ENCODE measurements around the gene RTN4IP1. TPM values are rescaled to one million over a fixed set of nuclear protein-coding genes. Genes with fewer than 3 reads are reported as not detected.
"Not testable (repeated sequence)": the region's sequence is repeated elsewhere in the genome, so short reads cannot be mapped to it uniquely, and the experiment has no call there.

The RTN4IP1 gene
- total RNA-seq, 1 donor from 2014 or later, result 11.2 TPM

- Mint-ChIP-seq H3K36me3 (ENCODE audit: low read depth) (peaks cover 46% of the 10 kb centered on the region), H3K27ac (no peak overlapping the region), H3K9me3 (no peaks in the 10 kb centered on the region), H3K4me3 (no peak overlapping the region), H3K4me1 (peaks cover 3% of the 10 kb centered on the region), H3K27me3 (no peaks in the 10 kb centered on the region)
- CTCF ChIA-PET, result no interaction called here
- ATAC-seq (ENCODE audit: low read depth) (no peak), DNase-seq (no peak)
- TF ChIP-seq, protein P1, sequence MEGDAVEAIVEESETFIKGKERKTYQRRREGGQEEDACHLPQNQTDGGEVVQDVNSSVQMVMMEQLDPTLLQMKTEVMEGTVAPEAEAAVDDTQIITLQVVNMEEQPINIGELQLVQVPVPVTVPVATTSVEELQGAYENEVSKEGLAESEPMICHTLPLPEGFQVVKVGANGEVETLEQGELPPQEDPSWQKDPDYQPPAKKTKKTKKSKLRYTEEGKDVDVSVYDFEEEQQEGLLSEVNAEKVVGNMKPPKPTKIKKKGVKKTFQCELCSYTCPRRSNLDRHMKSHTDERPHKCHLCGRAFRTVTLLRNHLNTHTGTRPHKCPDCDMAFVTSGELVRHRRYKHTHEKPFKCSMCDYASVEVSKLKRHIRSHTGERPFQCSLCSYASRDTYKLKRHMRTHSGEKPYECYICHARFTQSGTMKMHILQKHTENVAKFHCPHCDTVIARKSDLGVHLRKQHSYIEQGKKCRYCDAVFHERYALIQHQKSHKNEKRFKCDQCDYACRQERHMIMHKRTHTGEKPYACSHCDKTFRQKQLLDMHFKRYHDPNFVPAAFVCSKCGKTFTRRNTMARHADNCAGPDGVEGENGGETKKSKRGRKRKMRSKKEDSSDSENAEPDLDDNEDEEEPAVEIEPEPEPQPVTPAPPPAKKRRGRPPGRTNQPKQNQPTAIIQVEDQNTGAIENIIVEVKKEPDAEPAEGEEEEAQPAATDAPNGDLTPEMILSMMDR (IDR thresholded peaks at IDR 0.05), result no peak
- POLR2A ChIA-PET, result no interaction called here
- intact Hi-C loops (cut with micrococcal nuclease), result no loop called here
Observed at GRCh38 chr6:106600329-106600728, 29.0 kb downstream of the RTN4IP1 start.

DNA sequence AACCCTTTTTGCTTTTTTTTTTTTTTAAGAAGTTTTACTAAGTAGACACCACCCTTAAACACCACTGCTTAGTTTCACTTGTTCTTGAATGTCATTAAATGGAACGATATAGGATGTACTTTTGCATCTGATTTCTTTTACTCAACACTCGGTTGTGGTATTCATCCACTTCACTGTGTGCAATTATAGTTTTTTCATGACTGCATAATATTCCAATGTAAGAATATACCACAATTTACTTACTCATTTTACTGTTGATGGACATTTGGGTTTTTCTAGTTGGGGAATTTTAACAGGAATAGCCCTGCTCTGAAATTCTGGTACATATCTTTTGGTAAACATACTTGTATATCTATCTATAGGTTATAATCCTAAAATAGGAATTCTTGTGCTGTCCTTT lies 29.9 kb downstream of the RTN4IP1 start:
- Mint-ChIP-seq H3K4me1 (peaks cover 3% of the 10 kb centered on the region), H3K27ac (no peak overlapping the region), H3K36me3 (ENCODE audit: low read depth) (peaks cover 43% of the 10 kb centered on the region), H3K9me3 (no peaks in the 10 kb centered on the region), H3K4me3 (no peak overlapping the region), H3K27me3 (no peaks in the 10 kb centered on the region)
- ChIA-PET POLR2A (no interaction called here), CTCF (interaction anchor here (0.6 to 0.8 kb wide), 2 partner anchors 15 to 380 kb away, joined by 3 read pairs; no protein-coding TSS in a partner anchor)
- TF ChIP-seq, protein P1 (IDR thresholded peaks at IDR 0.05), result no peak
- no peak for DNase-seq
- no peak for ATAC-seq (ENCODE audit: low read depth)
- intact Hi-C loops (cut with micrococcal nuclease), result no loop called here

GRCh38 chr6:106591111-106591825 lies 38.0 kb downstream of the RTN4IP1 start:
- intact Hi-C loops (cut with micrococcal nuclease), result no loop called here
- ATAC-seq (ENCODE audit: low read depth), result no peak
- no peak for DNase-seq
- ChIA-PET POLR2A (no interaction called here), CTCF (no interaction called here)
- Mint-ChIP-seq H3K36me3 (ENCODE audit: low read depth) (peaks cover 43% of the 10 kb centered on the region), H3K27me3 (no peaks in the 10 kb centered on the region), H3K4me1 (peaks cover 4% of the 10 kb centered on the region), H3K9me3 (no peaks in the 10 kb centered on the region), H3K27ac (no peak overlapping the region), H3K4me3 (no peak overlapping the region)
- TF ChIP-seq, protein P1 (IDR thresholded peaks at IDR 0.05), result no peak

- DNase-seq; H3K4me1 Mint-ChIP-seq; ATAC-seq (ENCODE audit: low read depth); H3K9me3 Mint-ChIP-seq; H3K27me3 Mint-ChIP-seq; H3K27ac Mint-ChIP-seq; intact Hi-C loops (cut with micrococcal nuclease); H3K4me3 Mint-ChIP-seq; POLR2A ChIA-PET: not testable (repeated sequence)
- CTCF ChIA-PET, result interaction anchor here (1.0 kb wide), 1 partner anchor 390 kb away, joined by 3 read pairs; no protein-coding TSS in a partner anchor
- H3K36me3 Mint-ChIP-seq (ENCODE audit: low read depth), result peaks cover 53% of the 10 kb centered on the region
Observed at GRCh38 chr6:106588937-106589336, 40.4 kb downstream of the RTN4IP1 start.

DNA sequence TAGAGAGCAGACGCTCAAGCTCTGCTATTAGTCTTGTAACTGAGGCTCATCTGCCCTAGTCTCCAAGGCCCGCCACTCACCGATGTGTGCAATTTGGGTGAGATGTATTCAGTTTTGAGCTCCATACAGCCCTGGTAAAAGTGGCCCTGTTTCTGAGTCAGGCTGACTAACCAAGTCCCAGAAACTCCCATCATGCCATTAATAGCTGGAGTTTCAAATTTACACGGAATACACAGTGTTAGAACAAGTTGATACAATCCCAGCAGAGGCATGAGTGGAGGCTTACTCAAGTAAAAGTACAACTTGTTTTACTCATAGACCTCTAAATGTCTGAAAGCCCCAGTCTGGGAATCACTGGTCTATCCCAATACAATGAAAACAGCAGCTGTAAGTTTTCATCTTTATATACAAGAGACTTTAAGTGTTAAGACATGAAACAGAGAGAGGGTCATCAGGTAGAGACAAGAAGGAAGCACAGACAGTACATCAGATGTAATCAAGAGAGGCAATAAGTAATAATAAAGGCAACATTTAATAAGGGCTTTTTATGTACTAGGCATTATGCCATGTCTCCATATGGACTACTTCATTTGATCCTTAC lies 42.4 kb downstream of the RTN4IP1 start:
- POLR2A ChIA-PET, result no interaction called here
- ATAC-seq (ENCODE audit: low read depth) (no peak), DNase-seq (no peak)
- CTCF ChIA-PET, result no interaction called here
- TF ChIP-seq, protein P1 (IDR thresholded peaks at IDR 0.05), result no peak
- Mint-ChIP-seq H3K4me1 (peaks cover 4% of the 10 kb centered on the region), H3K27ac (no peak overlapping the region), H3K36me3 (ENCODE audit: low read depth) (peaks cover 67% of the 10 kb centered on the region), H3K4me3 (no peak overlapping the region), H3K9me3 (no peaks in the 10 kb centered on the region), H3K27me3 (no peaks in the 10 kb centered on the region)
- intact Hi-C loops (cut with micrococcal nuclease), result no loop called here

Data from activated B cell treated with CpG ODN at 0.5 μM for 24 hours (primary cell).